ENCODE measurements around the gene MOGAT2. TPM values are rescaled to one million over a fixed set of nuclear protein-coding genes. Genes with fewer than 3 reads are reported as not detected.
"Not testable (repeated sequence)": the region's sequence is repeated elsewhere in the genome, so short reads cannot be mapped to it uniquely, and the experiment has no call there.

The MOGAT2 gene
- total RNA-seq, 2 experiments from 2014 or later: not detected

DNA sequence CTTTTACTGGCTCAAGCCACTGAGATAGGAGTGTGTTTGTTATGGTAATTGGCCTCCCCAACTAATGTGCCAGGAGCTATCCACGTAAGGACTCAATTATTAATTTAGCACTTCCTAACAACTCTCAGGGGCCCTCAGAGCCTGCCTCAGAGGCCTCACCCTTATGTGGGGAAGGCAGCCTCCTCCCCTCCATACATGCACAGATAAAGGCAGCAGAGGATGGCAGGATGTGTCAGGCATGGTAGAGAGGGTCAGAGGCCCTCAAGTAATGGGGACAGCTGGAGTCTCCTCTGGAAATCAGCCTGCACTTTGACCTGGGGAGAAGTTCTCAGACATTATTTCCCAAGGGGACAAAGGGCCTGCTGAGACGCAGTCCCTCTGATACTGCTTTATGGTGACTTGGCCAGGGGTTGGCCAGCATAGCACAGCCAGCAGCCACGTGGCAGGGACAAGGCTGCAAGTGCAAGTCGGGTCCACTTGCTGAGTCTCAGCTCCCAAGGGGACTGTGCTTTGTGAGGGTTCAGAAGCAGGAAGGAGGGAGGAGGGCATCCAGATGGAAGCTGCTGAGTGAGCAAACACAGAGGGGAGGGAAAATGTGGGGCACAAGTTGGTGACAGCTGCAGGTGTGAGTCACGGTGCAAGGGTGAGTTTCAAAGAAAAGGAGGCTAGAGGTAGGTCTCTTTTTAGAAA is 17.0 kb downstream of the MOGAT2 start:
- DNase-seq: no peak

DNA sequence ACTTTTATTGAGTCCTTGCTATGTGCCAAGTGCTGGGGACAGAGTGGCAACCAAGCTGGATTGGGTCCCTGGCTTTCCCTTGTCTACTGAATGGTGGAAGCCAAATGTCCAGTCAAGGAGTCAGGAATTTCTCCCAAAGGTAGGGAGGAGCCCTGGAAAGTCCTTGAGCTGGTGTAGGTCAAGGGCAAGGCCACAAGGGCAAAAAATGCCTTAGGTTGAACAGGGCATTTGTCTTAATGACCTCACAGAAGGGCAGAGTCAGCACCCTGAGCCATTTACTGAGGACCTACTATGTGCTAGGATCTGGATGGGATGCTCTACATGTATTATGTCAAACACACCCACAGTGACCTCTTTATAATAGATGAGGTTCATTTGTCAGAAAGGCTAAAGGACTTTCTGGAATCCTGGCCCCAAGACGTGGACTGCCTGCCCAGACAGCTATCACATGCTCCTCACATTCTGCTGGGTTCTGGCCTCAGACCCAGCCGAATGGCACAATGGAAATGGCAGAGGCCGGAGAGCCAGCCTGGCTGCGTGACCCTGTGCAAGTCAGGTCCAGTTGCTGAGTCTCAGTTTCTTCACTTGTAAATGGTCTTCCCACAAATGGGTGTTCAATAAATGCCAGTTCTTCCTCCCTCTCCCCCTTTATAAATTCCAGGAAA is 17.7 kb downstream of the MOGAT2 start:
- intact Hi-C loops (cut with micrococcal nuclease): no loop called here
- DNase-seq (no peak), ATAC-seq (no peak)
- TF ChIP-seq, protein P1, sequence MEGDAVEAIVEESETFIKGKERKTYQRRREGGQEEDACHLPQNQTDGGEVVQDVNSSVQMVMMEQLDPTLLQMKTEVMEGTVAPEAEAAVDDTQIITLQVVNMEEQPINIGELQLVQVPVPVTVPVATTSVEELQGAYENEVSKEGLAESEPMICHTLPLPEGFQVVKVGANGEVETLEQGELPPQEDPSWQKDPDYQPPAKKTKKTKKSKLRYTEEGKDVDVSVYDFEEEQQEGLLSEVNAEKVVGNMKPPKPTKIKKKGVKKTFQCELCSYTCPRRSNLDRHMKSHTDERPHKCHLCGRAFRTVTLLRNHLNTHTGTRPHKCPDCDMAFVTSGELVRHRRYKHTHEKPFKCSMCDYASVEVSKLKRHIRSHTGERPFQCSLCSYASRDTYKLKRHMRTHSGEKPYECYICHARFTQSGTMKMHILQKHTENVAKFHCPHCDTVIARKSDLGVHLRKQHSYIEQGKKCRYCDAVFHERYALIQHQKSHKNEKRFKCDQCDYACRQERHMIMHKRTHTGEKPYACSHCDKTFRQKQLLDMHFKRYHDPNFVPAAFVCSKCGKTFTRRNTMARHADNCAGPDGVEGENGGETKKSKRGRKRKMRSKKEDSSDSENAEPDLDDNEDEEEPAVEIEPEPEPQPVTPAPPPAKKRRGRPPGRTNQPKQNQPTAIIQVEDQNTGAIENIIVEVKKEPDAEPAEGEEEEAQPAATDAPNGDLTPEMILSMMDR (IDR thresholded peaks at IDR 0.05): no peak
- Mint-ChIP-seq H3K4me3 (no peak overlapping the region), H3K27me3 (peaks cover 4% of the 10 kb centered on the region), H3K4me1 (ENCODE audit: low read depth) (no peaks in the 10 kb centered on the region), H3K27ac (no peak overlapping the region), H3K9me3 (no peaks in the 10 kb centered on the region), H3K36me3 (ENCODE audit: low read depth) (no peaks in the 10 kb centered on the region)
- CTCF ChIA-PET: interaction anchor here (0.6 to 1.7 kb wide), 3 partner anchors 29 to 226 kb away, joined by 3 to 5 read pairs (median 4); no protein-coding TSS in a partner anchor
- POLR2A ChIA-PET: no interaction called here

More for the DNA sequence above, 17.0 kb downstream of the MOGAT2 start:
- no peaks in the 10 kb centered on the region for H3K9me3 Mint-ChIP-seq
- no peaks in the 10 kb centered on the region for H3K4me1 Mint-ChIP-seq (ENCODE audit: low read depth)
- H3K4me3 Mint-ChIP-seq: no peak overlapping the region
- intact Hi-C loops (cut with micrococcal nuclease): no loop called here
- POLR2A ChIA-PET: no interaction called here
- peak; percentile 47 for ATAC-seq
- H3K27ac Mint-ChIP-seq: no peak overlapping the region
- no peaks in the 10 kb centered on the region for H3K36me3 Mint-ChIP-seq (ENCODE audit: low read depth)
- peaks cover 4% of the 10 kb centered on the region for H3K27me3 Mint-ChIP-seq
- CTCF ChIA-PET: interaction anchor here (1.6 to 1.7 kb wide), 2 partner anchors 29 to 68 kb away, joined by 4 to 5 read pairs; no protein-coding TSS in a partner anchor
- TF ChIP-seq, protein P1 (IDR thresholded peaks at IDR 0.05): no peak

DNA sequence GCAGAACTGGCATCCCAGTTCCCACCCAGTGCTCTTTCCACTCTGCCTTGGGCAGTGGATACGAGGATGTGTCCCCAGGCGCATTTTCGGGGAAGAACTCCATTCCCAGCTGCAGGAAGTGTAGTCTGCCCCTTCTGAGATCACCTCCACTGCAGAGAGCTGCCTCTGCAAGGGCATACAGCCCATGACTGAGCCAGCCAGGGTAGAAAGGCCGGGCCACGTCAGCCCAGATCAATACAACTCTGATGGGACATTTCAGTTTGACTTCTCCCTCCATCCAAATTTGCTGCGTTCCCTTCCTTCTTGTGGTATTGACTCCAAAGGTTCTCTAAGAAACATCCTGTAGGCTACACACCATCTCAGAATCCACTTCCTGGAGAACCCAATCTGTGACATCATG is 19.7 kb downstream of the MOGAT2 start:
- H3K9me3 Mint-ChIP-seq: no peaks in the 10 kb centered on the region
- ChIA-PET POLR2A (no interaction called here), CTCF (interaction anchor here (3.6 kb wide), 1 partner anchor 14 kb away, joined by 13 read pairs; no protein-coding TSS in a partner anchor)
- H3K4me1 Mint-ChIP-seq (ENCODE audit: low read depth): no peaks in the 10 kb centered on the region
- no peaks in the 10 kb centered on the region for H3K36me3 Mint-ChIP-seq (ENCODE audit: low read depth)
- H3K27me3 Mint-ChIP-seq: peaks cover 4% of the 10 kb centered on the region
- TF ChIP-seq, protein P1 (IDR thresholded peaks at IDR 0.05): no peak
- ATAC-seq: no peak
- H3K4me3 Mint-ChIP-seq: no peak overlapping the region
- intact Hi-C loops (cut with micrococcal nuclease): no loop called here
- DNase-seq: no peak
- no peak overlapping the region for H3K27ac Mint-ChIP-seq

DNA sequence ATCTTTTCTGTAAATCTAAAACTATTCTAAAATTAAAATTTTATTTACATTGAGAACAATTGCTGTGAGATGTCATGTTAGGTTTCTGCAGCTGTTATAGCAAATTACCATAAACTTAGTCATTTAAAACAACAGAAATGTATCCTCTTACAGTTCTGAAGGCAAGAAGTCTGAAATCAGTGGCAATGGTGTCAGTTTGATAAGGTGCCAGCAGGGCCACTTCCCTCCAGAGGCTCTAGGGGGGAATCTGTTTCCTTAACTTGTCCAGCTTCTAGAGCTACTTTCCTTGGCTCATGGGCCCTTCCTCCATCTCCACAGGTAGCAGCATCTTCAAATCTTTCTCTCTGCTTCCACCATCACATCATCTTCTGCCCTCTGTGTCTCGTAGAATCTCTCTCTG is 23.0 kb downstream of the MOGAT2 start:
- Mint-ChIP-seq H3K4me3 (no peak overlapping the region), H3K9me3 (no peaks in the 10 kb centered on the region), H3K36me3 (ENCODE audit: low read depth) (no peaks in the 10 kb centered on the region), H3K4me1 (ENCODE audit: low read depth) (no peaks in the 10 kb centered on the region), H3K27me3 (peaks cover 9% of the 10 kb centered on the region), H3K27ac (no peak overlapping the region)
- ChIA-PET CTCF (interaction anchor here (1.2 kb wide), 2 partner anchors 16 to 192 kb away, joined by 3 read pairs; no protein-coding TSS in a partner anchor), POLR2A (no interaction called here)
- DNase-seq: no peak
- no peak for ATAC-seq
- intact Hi-C loops (cut with micrococcal nuclease): no loop called here
- TF ChIP-seq, protein P1 (IDR thresholded peaks at IDR 0.05): no peak

DNA sequence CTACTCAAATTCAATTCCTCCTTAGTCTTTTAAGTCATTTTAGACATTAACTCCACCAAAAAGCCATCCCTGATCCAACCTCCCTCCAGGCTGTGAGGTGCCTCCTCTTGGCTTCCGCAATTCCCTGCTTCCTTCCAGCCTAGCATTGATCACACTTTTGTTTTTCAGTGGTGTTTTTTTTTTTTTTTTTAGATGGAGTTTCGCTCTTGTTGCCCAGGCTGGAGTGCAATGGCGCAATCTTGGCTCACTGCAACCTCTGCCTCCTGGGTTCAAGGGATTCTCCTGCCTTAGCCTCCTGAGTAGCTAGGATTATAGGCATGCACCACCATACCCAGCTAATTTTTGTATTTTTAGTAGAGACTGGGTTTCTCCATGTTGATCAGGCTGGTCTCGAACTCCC is 25.5 kb downstream of the MOGAT2 start:
- H3K4me1 Mint-ChIP-seq (ENCODE audit: low read depth); POLR2A ChIA-PET; H3K9me3 Mint-ChIP-seq; intact Hi-C loops (cut with micrococcal nuclease); DNase-seq; H3K36me3 Mint-ChIP-seq (ENCODE audit: low read depth); ATAC-seq; H3K27ac Mint-ChIP-seq; H3K4me3 Mint-ChIP-seq; CTCF ChIA-PET: not testable (repeated sequence)
- H3K27me3 Mint-ChIP-seq: peaks cover 16% of the 10 kb centered on the region

Measured in activated CD8-positive, alpha-beta T cell treated with anti-CD3 and anti-CD28 coated beads for 36 hours (primary cell).